DND-41 (cell line): ENCODE measurements around the gene KCNG2.

Source experiments
- ATAC-seq: fragments of 200-7000 bp; cut with Tn5 transposase; 3 replicates; pipeline ENCODE4 v1.9.1; 2021; ENCODE audit warnings: low read depth; ENCODE audit not compliant: insufficient read depth
- DNase-seq: peaks from one replicate; pipeline ENCODE4 v3.0.0-alpha.2; 2020
- H2AFZ ChIP-seq: 2 replicates; pipeline ENCODE4 v1.6.0; 2012; ENCODE audit warnings: low read depth, low read length
- H3K27ac ChIP-seq: 2 replicates; pipeline ENCODE4 v1.5.1; 2012; ENCODE audit warnings: low read length, inconsistent platforms
- H3K27me3 ChIP-seq: fragments of 200-600 bp; sonication (generic); 2 replicates; pipeline ENCODE4 v1.6.0; 2012; ENCODE audit warnings: low read length, mild to moderate bottlenecking, inconsistent platforms; ENCODE audit not compliant: insufficient read depth, poor library complexity
- H3K36me3 ChIP-seq: 2 replicates; pipeline ENCODE4 v1.5.1; 2012; ENCODE audit warnings: low read length, inconsistent platforms; ENCODE audit not compliant: insufficient read depth
- H3K4me1 ChIP-seq: 2 replicates; pipeline ENCODE4 v1.5.1; 2012; ENCODE audit warnings: mild to moderate bottlenecking, low read length; ENCODE audit not compliant: insufficient read depth
- H3K4me2 ChIP-seq: 2 replicates; pipeline ENCODE4 v1.6.0; 2012; ENCODE audit warnings: mild to moderate bottlenecking, moderate library complexity, low read length, inconsistent platforms; ENCODE audit not compliant: insufficient read depth
- H3K4me3 ChIP-seq, 2 experiments: fragments of 200-600 bp in 1 of 2; shearing (Covaris generic) in 1 of 2; 2 replicates each; pipeline ENCODE4 v1.5.1; 2012 to 2016; ENCODE audit warnings: inconsistent platforms in 2 of 2, low read length in 2 of 2, mild to moderate bottlenecking in 2 of 2, low read depth in 1 of 2, moderate library complexity in 1 of 2
- H3K79me2 ChIP-seq: 2 replicates; pipeline ENCODE4 v1.6.0; 2012; ENCODE audit warnings: low read length, inconsistent platforms; ENCODE audit not compliant: insufficient read depth
- H3K9ac ChIP-seq: 2 replicates; pipeline ENCODE4 v1.6.0; 2012; ENCODE audit warnings: low read depth, mild to moderate bottlenecking, inconsistent platforms, low read length, moderate library complexity
- H3K9me3 ChIP-seq: 2 replicates; pipeline ENCODE4 v1.5.1; 2012; ENCODE audit warnings: low read length, moderate library complexity, mild to moderate bottlenecking, inconsistent platforms; ENCODE audit not compliant: insufficient read depth, severe bottlenecking
- H4K20me1 ChIP-seq: 2 replicates; pipeline ENCODE4 v1.6.0; 2012; ENCODE audit warnings: low read length; ENCODE audit not compliant: insufficient read depth
- EZH2 ChIP-seq: IDR thresholded peaks from 3 replicates; pipeline ENCODE4 v1.6.1; 2012; ENCODE audit warnings: borderline replicate concordance, low read depth, mild to moderate bottlenecking, moderate library complexity, low read length, inconsistent platforms; ENCODE audit not compliant: severe bottlenecking
- TF ChIP-seq, protein P1 (sequence below): IDR thresholded peaks from 2 replicates; pipeline ENCODE4 v1.5.1; 2012; ENCODE audit warnings: borderline replicate concordance, low read length, moderate library complexity, mild to moderate bottlenecking; ENCODE audit not compliant: poor library complexity, severe bottlenecking; ENCODE audit errors: extremely low read depth

Gene KCNG2

GRCh38 chr18:79942786-79943607, 145.3 kb downstream of the KCNG2 start:
- Histone ChIP-seq H3K4me2 (no peak overlapping the region), H3K9ac (no peak overlapping the region), H3K9me3 (no peaks in the 10 kb centered on the region), H4K20me1 (peaks cover 58% of the 10 kb centered on the region), H3K27me3 (no peaks in the 10 kb centered on the region), H3K4me3 (no peak overlapping the region), H3K4me1 (peaks cover 10% of the 10 kb centered on the region), H2AFZ (no peak overlapping the region), H3K27ac (no peak overlapping the region), H3K79me2 (peaks cover 81% of the 10 kb centered on the region), H3K36me3 (peaks cover 70% of the 10 kb centered on the region)
- TF ChIP-seq, protein P1, sequence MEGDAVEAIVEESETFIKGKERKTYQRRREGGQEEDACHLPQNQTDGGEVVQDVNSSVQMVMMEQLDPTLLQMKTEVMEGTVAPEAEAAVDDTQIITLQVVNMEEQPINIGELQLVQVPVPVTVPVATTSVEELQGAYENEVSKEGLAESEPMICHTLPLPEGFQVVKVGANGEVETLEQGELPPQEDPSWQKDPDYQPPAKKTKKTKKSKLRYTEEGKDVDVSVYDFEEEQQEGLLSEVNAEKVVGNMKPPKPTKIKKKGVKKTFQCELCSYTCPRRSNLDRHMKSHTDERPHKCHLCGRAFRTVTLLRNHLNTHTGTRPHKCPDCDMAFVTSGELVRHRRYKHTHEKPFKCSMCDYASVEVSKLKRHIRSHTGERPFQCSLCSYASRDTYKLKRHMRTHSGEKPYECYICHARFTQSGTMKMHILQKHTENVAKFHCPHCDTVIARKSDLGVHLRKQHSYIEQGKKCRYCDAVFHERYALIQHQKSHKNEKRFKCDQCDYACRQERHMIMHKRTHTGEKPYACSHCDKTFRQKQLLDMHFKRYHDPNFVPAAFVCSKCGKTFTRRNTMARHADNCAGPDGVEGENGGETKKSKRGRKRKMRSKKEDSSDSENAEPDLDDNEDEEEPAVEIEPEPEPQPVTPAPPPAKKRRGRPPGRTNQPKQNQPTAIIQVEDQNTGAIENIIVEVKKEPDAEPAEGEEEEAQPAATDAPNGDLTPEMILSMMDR = no peak
- no peak for TF ChIP-seq EZH2
- no peak for DNase-seq
- no peak for ATAC-seq

DNA sequence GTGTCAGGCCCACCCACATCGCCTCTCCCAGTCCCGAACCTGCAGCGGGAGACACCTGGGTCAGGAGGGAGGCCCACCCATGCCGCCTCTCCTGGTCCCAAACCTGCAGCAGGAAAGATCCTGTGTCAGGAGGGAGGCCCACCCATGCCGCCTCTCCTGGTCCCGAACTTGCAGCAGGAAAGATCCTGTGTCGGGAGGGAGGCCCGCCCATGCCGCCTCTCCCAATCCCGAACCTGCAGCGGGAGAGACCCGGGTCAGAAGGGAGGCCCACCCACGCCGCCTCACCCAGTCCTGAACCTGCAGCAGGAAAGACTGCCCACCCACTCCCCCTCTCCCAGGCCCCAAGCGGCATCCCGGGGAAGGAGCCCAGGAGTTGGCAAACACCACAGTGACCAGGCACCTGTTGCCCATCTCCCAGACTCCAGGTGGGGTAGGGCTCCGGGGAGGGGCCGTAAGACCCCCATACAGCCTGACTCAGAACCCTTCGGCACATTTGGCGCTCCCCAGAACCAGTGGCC, 145.9 kb downstream of the KCNG2 start:
- Histone ChIP-seq H3K4me1 (peaks cover 17% of the 10 kb centered on the region), H3K27ac (no peak overlapping the region), H4K20me1 (peaks cover 64% of the 10 kb centered on the region), H3K9me3 (no peaks in the 10 kb centered on the region), H3K79me2 (peaks cover 82% of the 10 kb centered on the region), H3K27me3 (no peaks in the 10 kb centered on the region), H3K4me2 (no peak overlapping the region), H2AFZ (no peak overlapping the region), H3K36me3 (peaks cover 70% of the 10 kb centered on the region), H3K9ac (no peak overlapping the region), H3K4me3 (no peak overlapping the region)
- DNase-seq (no peak), ATAC-seq (no peak)
- no peak for TF ChIP-seq EZH2
- TF ChIP-seq, protein P1 = no peak

GRCh38 chr18:79944126-79944731, 146.5 kb downstream of the KCNG2 start:
- peaks cover 83% of the 10 kb centered on the region for H3K79me2 ChIP-seq
- no peak overlapping the region for H2AFZ ChIP-seq
- H3K27me3 ChIP-seq = no peaks in the 10 kb centered on the region
- TF ChIP-seq, protein P1 = no peak
- no peak for TF ChIP-seq EZH2
- H3K4me2 ChIP-seq = no peak overlapping the region
- peak; percentile 84 for ATAC-seq
- H3K36me3 ChIP-seq = peaks cover 73% of the 10 kb centered on the region
- DNase-seq = peak; percentile 62
- H3K9ac ChIP-seq = no peak overlapping the region
- H3K4me1 ChIP-seq = peaks cover 22% of the 10 kb centered on the region
- no peak overlapping the region for H3K4me3 ChIP-seq
- no peak overlapping the region for H3K27ac ChIP-seq
- peaks cover 69% of the 10 kb centered on the region for H4K20me1 ChIP-seq
- no peaks in the 10 kb centered on the region for H3K9me3 ChIP-seq
